OCI-LY3 (cell line): ENCODE data around the gene SFXN1.

Experiments used
- EZH2phosphoT487 ChIP-seq: fragments of 200-600 bp; shearing (Covaris generic); IDR thresholded peaks from 2 replicates; pipeline ENCODE4 v1.6.1; 2018; ENCODE audit warnings: antibody characterized with exemption, mixed run types, low read depth
- TF ChIP-seq, protein P1 (sequence below): fragments of 200-600, 300-600 bp; sonication (generic); IDR thresholded peaks from 2 replicates; pipeline ENCODE4 v1.5.1; 2014; ENCODE audit warnings: antibody characterized with exemption, low read length, low read depth

GRCh38 chr5:175452166-175452565, 26.2 kb upstream of the SFXN1 start:
- TF ChIP-seq, protein P1, sequence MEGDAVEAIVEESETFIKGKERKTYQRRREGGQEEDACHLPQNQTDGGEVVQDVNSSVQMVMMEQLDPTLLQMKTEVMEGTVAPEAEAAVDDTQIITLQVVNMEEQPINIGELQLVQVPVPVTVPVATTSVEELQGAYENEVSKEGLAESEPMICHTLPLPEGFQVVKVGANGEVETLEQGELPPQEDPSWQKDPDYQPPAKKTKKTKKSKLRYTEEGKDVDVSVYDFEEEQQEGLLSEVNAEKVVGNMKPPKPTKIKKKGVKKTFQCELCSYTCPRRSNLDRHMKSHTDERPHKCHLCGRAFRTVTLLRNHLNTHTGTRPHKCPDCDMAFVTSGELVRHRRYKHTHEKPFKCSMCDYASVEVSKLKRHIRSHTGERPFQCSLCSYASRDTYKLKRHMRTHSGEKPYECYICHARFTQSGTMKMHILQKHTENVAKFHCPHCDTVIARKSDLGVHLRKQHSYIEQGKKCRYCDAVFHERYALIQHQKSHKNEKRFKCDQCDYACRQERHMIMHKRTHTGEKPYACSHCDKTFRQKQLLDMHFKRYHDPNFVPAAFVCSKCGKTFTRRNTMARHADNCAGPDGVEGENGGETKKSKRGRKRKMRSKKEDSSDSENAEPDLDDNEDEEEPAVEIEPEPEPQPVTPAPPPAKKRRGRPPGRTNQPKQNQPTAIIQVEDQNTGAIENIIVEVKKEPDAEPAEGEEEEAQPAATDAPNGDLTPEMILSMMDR: no peak
- no peak for TF ChIP-seq EZH2phosphoT487
